ENCODE data around the gene GSTM2. TPM values are rescaled to one million over a fixed set of nuclear protein-coding genes. Genes with fewer than 3 reads are reported as not detected.

Gene GSTM2
- total and polyA plus RNA-seq, 2 donors (not counting 3 experiments of a cell fraction or from before 2014, with no cell fraction given): 21.5 to 23.6 TPM

GRCh38 chr1:109619576-109620400 is 48.1 kb upstream of the GSTM2 start, which contains the start of the genes AMPD2 and GNAT2:
Gene AMPD2, plus strand, starts transcription at chr1:109619837. Its CDS starts 1,339 bp downstream, at chr1:109621176.
Gene GNAT2, minus strand, starts transcription at chr1:109619616. Its CDS starts 6,746 bp downstream, at chr1:109612870.
- peak within 1 kb of the TSS; percentile 74 to 83 (median 76) for H3K4me3 ChIP-seq (replicated peaks in 1 of 3; ENCODE audit: insufficient read depth in 1 of 3, low read depth in 1 of 3, low read length in 3 of 3)
- H3K27ac ChIP-seq (ENCODE audit: insufficient read depth, low read depth, low read length): peak within 1 kb of the TSS; percentile 97
- no peaks in the 10 kb centered on the region for H3K36me3 ChIP-seq (ENCODE audit: control insufficient read depth in 2 of 2, extremely low read depth in 1 of 2, insufficient read depth in 2 of 2, low read length in 2 of 2)
- dilution Hi-C loops (cut with MboI; ENCODE audit: extremely low pct_ligation_motif_present, low sequenced_read_pairs) (no loop called here), intact Hi-C loops (cut with micrococcal nuclease) (loop anchor here (5.0 to 10.0 kb wide), 2 partner anchors 37 to 135 kb away; partner anchors contain the start of gene ATXN7L2)
- H2AFZ ChIP-seq (ENCODE audit: low read depth, low read length): peak within 1 kb of the TSS; percentile 56
- FAIRE-seq: no peak
- ChIA-PET POLR2A (interaction anchor here (0.6 to 1.4 kb wide), 3 partner anchors 24 to 156 kb away, joined by 3 to 6 read pairs (median 3); partner anchors contain the start of gene GNAI3), CTCF (interaction anchor here (0.9 to 2.4 kb wide), 7 partner anchors 8 to 155 kb away, joined by 3 to 28 read pairs (median 11); partner anchors contain the start of gene GNAI3)
- no peaks in the 10 kb centered on the region for H4K20me1 ChIP-seq (replicated peaks; ENCODE audit: control insufficient read depth, extremely low read depth, insufficient read depth, low read length)
- no peaks in the 10 kb centered on the region for H3K27me3 ChIP-seq (ENCODE audit: control insufficient read depth in 2 of 2, insufficient read depth in 2 of 2, low read length in 2 of 2)
- BruUV-seq (replicated peaks): TSS peak; percentile 44
- peaks cover 47% of the 10 kb centered on the region for H3K79me2 ChIP-seq (ENCODE audit: control insufficient read depth, insufficient read depth, low read length)
- H3K9me1 ChIP-seq (replicated peaks; ENCODE audit: control insufficient read depth, extremely low read depth, insufficient read depth, low read length): no peaks in the 10 kb centered on the region
- peak within 1 kb of the TSS; percentile 87 for H3K4me2 ChIP-seq (ENCODE audit: insufficient read depth, low read length)
- no peaks in the 10 kb centered on the region for H3K9me3 ChIP-seq (replicated peaks; ENCODE audit: control insufficient read depth, insufficient read depth, low read length)
- H3K4me1 ChIP-seq (ENCODE audit: control insufficient read depth, extremely low read depth, insufficient read depth, low read length): peaks cover 53% of the 10 kb centered on the region
- peak within 1 kb of the TSS; percentile 96 for H3K9ac ChIP-seq (replicated peaks; ENCODE audit: extremely low read depth, insufficient read depth, low read length)
- DNase-seq (ENCODE audit: low read depth, low spot score): peak; percentile 60
- no peak for TF ChIP-seq MYC (IDR thresholded peaks at IDR 0.05; ENCODE audit: low read depth, low read length)
- no peak for TF ChIP-seq EZH2 (IDR thresholded peaks at IDR 0.05; ENCODE audit: borderline replicate concordance, low read depth, low read length, severe bottlenecking)
- peak; percentile 52 for TF ChIP-seq MAX (IDR thresholded peaks at IDR 0.05; ENCODE audit: insufficient read depth, insufficient read length)
- TF ChIP-seq POLR2AphosphoS5 (IDR thresholded peaks at IDR 0.05; ENCODE audit: insufficient read depth, low read depth, low read length): peak; percentile 45
- no peak for TF ChIP-seq GATA2 (IDR thresholded peaks at IDR 0.05; ENCODE audit: insufficient read depth, insufficient read length, low read depth, low read length)
- no peak for TF ChIP-seq CTCF (IDR thresholded peaks at IDR 0.05; ENCODE audit: extremely low read depth in 1 of 2, insufficient read depth in 1 of 2, low read depth in 1 of 2, low read length in 2 of 2)
- TF ChIP-seq POLR2A (IDR thresholded peaks at IDR 0.05; ENCODE audit: low read depth, low read length): peak; percentile 42
- no peak for TF ChIP-seq FOS (IDR thresholded peaks at IDR 0.05; ENCODE audit: borderline replicate concordance, insufficient read depth, low read length)
- no peak for TF ChIP-seq JUN (IDR thresholded peaks at IDR 0.05; ENCODE audit: borderline replicate concordance, insufficient read depth, insufficient read length, low read depth)
